Neuronal stem cell (in vitro differentiated cells): Measurements from ENCODE around the gene VPS26B.
A peak's percentile ranks its signal among the peaks of the same experiment; 100 is the strongest.

Experiments
- DNase-seq: peaks from one replicate; pipeline ENCODE4 v3.0.0-alpha.2; 2013; ENCODE audit warnings: low spot score
- H2AFZ ChIP-seq: one replicate; pipeline ENCODE4 v1.6.1; 2013; ENCODE audit warnings: mild to moderate bottlenecking, low read length, inconsistent platforms
- H2AK5ac ChIP-seq: 2 replicates; pipeline ENCODE4 v1.6.1; 2013; ENCODE audit warnings: low read depth, mild to moderate bottlenecking, inconsistent platforms, low read length, moderate library complexity, mixed read lengths
- H2BK120ac ChIP-seq: 2 replicates; pipeline ENCODE4 v1.6.1; 2013; ENCODE audit warnings: low read depth, mild to moderate bottlenecking, inconsistent platforms, low read length, moderate library complexity, mixed read lengths
- H2BK12ac ChIP-seq: one replicate; pipeline ENCODE4 v1.6.1; 2013; ENCODE audit warnings: low read length, inconsistent platforms
- H2BK15ac ChIP-seq: 2 replicates; pipeline ENCODE4 v1.6.1; 2013; ENCODE audit warnings: mild to moderate bottlenecking, low read length, inconsistent platforms, mixed read lengths
- H2BK5ac ChIP-seq: one replicate; pipeline ENCODE4 v1.6.1; 2013; ENCODE audit warnings: inconsistent platforms, mild to moderate bottlenecking, low read length, moderate library complexity
- H3K14ac ChIP-seq: one replicate; pipeline ENCODE4 v1.6.1; 2013; ENCODE audit warnings: low read length, inconsistent platforms
- H3K18ac ChIP-seq: 2 replicates; pipeline ENCODE4 v1.6.1; 2013; ENCODE audit warnings: low read length, inconsistent platforms
- H3K23ac ChIP-seq: 2 replicates; pipeline ENCODE4 v1.6.1; 2013; ENCODE audit warnings: low read depth, mild to moderate bottlenecking, mixed read lengths, low read length, inconsistent platforms; ENCODE audit not compliant: poor library complexity
- H3K27ac ChIP-seq: replicated peaks from 3 replicates; pipeline ENCODE4 v1.5.1; 2013; ENCODE audit warnings: low read length, inconsistent platforms
- H3K27me3 ChIP-seq, 3 experiments: 2 replicates each; pipeline ENCODE4 v1.6.1; 2013; ENCODE audit warnings: low read length in 3 of 3, mild to moderate bottlenecking in 2 of 3, inconsistent platforms in 1 of 3, low read depth in 1 of 3, mixed read lengths in 1 of 3, moderate library complexity in 1 of 3; ENCODE audit not compliant: control insufficient read depth in 3 of 3, insufficient read depth in 3 of 3
- H3K36me3 ChIP-seq, 2 donors: replicated peaks in 1 of 2; 2 replicates each; pipeline ENCODE4 v1.6.1; 2013; ENCODE audit warnings: low read length in 2 of 2; ENCODE audit not compliant: control insufficient read depth in 2 of 2, insufficient read depth in 2 of 2
- H3K4ac ChIP-seq: 2 replicates; pipeline ENCODE4 v1.6.1; 2013; ENCODE audit warnings: inconsistent platforms, mild to moderate bottlenecking, low read length, moderate library complexity
- H3K4me1 ChIP-seq, 2 donors: 1 replicate in 1 of 2; 2 replicates in 1 of 2; pipeline ENCODE4 v1.6.1; 2013; ENCODE audit warnings: low read length in 2 of 2, low read depth in 1 of 2; ENCODE audit not compliant: control insufficient read depth in 2 of 2, insufficient read depth in 1 of 2
- H3K4me2 ChIP-seq: one replicate; pipeline ENCODE4 v1.6.1; 2013; ENCODE audit warnings: mild to moderate bottlenecking, low read length, inconsistent platforms; ENCODE audit not compliant: insufficient read depth, poor library complexity, severe bottlenecking
- H3K4me3 ChIP-seq, 2 donors: 2 replicates each; pipeline ENCODE4 v1.5.1; 2013; ENCODE audit warnings: low read length in 2 of 2, mild to moderate bottlenecking in 2 of 2, inconsistent platforms in 1 of 2, moderate library complexity in 1 of 2
- H3K79me1 ChIP-seq: one replicate; pipeline ENCODE4 v1.6.1; 2013; ENCODE audit warnings: low read depth, mild to moderate bottlenecking, inconsistent platforms, low read length, moderate library complexity
- H3K9ac ChIP-seq: one replicate; pipeline ENCODE4 v1.6.1; 2013; ENCODE audit warnings: mild to moderate bottlenecking, low read depth, low read length, inconsistent platforms; ENCODE audit not compliant: poor library complexity
- H3K9me3 ChIP-seq, 2 donors: replicated peaks in 1 of 2; 2 replicates each; pipeline versions ENCODE3 to v1.6.1; 2013; ENCODE audit warnings: low read length in 2 of 2, mild to moderate bottlenecking in 2 of 2, inconsistent platforms in 1 of 2, low read depth in 1 of 2, mixed read lengths in 1 of 2, moderate library complexity in 1 of 2; ENCODE audit not compliant: control insufficient read depth in 2 of 2, insufficient read depth in 1 of 2
- H4K8ac ChIP-seq: one replicate; pipeline ENCODE4 v1.6.1; 2013; ENCODE audit warnings: low read depth, mild to moderate bottlenecking, inconsistent platforms, low read length, moderate library complexity
- H4K91ac ChIP-seq: one replicate; pipeline ENCODE4 v1.6.1; 2013; ENCODE audit warnings: low read length, low read depth, mild to moderate bottlenecking, inconsistent platforms; ENCODE audit not compliant: poor library complexity
- WGBS, 2 donors: extraction: QIAGEN DNeasy Blood & Tissue Kit; methylation state at CpG; one replicate each; pipeline ENCODE4 v1.1.7; 2013; ENCODE audit warnings: missing lambda C conversion rate in 2 of 2, mixed read lengths in 1 of 2; ENCODE audit not compliant: insufficient read length in 2 of 2, insufficient replicate concordance in 1 of 2; ENCODE audit errors: extremely low coverage in 2 of 2; 5-methylcytosine and 5-hydroxymethylcytosine counted together

VPS26B gene

DNA sequence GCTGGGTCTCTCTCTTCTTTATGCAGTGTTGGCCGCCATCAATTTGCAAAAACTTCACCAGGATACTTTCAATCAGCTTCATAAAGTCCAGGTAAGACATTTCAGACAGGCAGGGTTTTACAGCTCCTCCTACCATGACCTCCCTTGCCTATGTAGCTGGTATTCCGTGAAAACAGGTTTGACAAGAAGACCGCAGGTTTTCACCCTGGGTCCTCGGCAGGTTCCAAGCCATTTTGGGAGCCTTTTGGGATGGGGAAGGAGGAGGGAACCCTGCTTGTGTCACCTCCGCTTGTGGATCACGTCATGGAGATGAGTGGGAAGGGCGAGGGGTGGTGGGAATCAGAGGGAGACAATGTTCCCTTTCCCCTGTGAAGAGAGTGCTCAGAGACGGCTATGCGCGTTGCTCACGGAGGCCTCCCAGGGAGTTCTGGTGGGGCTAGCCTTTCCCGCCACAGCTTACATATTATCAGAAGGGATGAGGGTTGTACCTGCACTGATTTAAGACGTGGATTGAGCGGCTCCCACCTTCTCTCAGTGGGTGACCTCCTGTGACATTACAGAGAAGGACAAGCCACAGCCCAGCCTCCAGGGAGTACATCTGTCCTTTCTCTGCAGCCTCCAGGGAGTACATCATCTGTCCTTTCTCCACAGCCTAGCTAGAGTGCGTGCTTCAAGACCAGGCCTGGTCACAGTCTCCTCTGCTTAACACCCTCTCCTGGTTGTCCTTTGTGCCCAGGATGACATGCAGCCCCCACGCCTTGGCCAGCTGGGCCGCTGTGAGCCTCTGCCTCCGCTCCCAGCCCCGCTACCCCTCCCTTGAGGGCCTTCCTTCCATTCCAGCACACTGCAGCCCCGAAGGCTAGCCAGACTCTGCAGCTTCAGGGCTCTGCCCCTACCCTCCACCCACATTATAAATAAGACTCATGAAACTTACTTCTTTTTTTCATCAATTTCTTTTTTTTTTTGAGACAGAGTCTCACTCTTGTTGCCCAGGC lies 68.9 kb downstream of the VPS26B start:
- DNase-seq, result no peak
- H2BK5ac ChIP-seq, result no peak overlapping the region
- no peak overlapping the region for H2BK120ac ChIP-seq
- WGBS, 2 donors, result no CpG with 5 or more reads among the region's 20 CpGs
- peak overlapping the region; percentile 48 for H3K18ac ChIP-seq
- no peak overlapping the region for H3K4ac ChIP-seq
- peak overlapping the region; percentile 56 for H3K14ac ChIP-seq
- no peaks in the 10 kb centered on the region for H3K4me1 ChIP-seq
- no peak overlapping the region for H3K27ac ChIP-seq
- H3K36me3 ChIP-seq, result no peaks in the 10 kb centered on the region
- H4K91ac ChIP-seq, result peak overlapping the region; percentile 72
- H3K4me2 ChIP-seq, result no peak overlapping the region
- no peaks in the 10 kb centered on the region for H3K79me1 ChIP-seq
- H3K4me3 ChIP-seq, result no peak overlapping the region
- no peaks in the 10 kb centered on the region for H3K9me3 ChIP-seq
- H3K27me3 ChIP-seq, result peaks cover 0 to 28% (median 0%) of the 10 kb centered on the region in 3 experiments
- peak overlapping the region; percentile 65 for H3K23ac ChIP-seq
- peak overlapping the region; percentile 70 for H3K9ac ChIP-seq
- H2BK12ac ChIP-seq, result no peak overlapping the region
- no peak overlapping the region for H2BK15ac ChIP-seq
- no peak overlapping the region for H4K8ac ChIP-seq
- H2AFZ ChIP-seq, result no peak overlapping the region
- H2AK5ac ChIP-seq, result peak overlapping the region; percentile 46

- no peak overlapping the region for H3K9ac ChIP-seq
- WGBS, 2 donors, result no CpG with 5 or more reads among the region's 9 CpGs
- H4K8ac ChIP-seq, result no peak overlapping the region
- H3K4ac ChIP-seq, result no peak overlapping the region
- H3K79me1 ChIP-seq, result no peaks in the 10 kb centered on the region
- no peak overlapping the region for H3K18ac ChIP-seq
- H2AK5ac ChIP-seq, result no peak overlapping the region
- no peak overlapping the region for H2BK12ac ChIP-seq
- H3K27ac ChIP-seq, result no peak overlapping the region
- no peak overlapping the region for H2BK15ac ChIP-seq
- H2AFZ ChIP-seq, result no peak overlapping the region
- no peak overlapping the region for H2BK120ac ChIP-seq
- no peak overlapping the region for H3K14ac ChIP-seq
- DNase-seq, result no peak
- no peak overlapping the region for H2BK5ac ChIP-seq
- H3K9me3 ChIP-seq, result no peaks in the 10 kb centered on the region
- H3K23ac ChIP-seq, result no peak overlapping the region
- no peak overlapping the region for H3K4me3 ChIP-seq
- H3K36me3 ChIP-seq, result no peaks in the 10 kb centered on the region
- H3K4me2 ChIP-seq, result no peak overlapping the region
- H3K4me1 ChIP-seq, result no peaks in the 10 kb centered on the region
- peaks cover 0 to 35% (median 0%) of the 10 kb centered on the region in 3 experiments for H3K27me3 ChIP-seq
- no peak overlapping the region for H4K91ac ChIP-seq
Observed at GRCh38 chr11:134294664-134295063, 70.2 kb downstream of the VPS26B start.
